Measurements from ENCODE around the gene FABP3.

FABP3 gene

DNA sequence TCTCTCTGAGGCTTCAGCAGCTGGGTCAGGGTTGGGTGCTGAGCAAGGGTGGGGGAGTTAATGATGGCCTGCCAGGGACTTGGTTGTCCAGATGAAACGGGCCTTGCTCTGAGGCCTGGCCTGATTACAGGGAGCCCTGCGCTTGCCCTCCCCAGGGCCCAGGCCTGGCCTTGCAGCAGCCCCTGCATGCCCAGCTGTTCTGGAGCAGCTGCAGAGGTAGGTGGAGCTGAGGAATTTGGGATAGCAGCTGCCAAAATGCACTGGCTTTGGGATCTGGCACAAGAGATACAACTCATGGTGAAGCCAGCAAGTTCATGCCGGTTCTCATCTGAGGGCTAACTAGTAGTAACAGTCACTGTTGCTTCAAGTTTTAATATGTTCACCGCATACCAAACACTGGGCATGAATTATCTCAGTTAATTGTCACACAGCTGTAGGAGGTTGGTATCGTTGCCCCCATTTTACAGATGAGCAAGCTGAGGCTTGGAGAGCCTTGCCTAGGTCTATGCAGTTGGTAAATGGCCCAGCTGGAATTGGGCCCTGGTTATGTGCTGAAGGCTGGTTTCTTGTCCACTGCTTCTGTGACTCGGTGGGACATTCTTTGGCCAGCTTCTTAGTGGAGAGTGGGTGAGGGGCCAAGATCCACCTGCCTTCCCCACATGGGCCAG is 32.8 kb upstream of the FABP3 start:
- ChIA-PET POLR2A (no interaction called here), CTCF (interaction anchor here (1.0 to 1.7 kb wide), 3 partner anchors 9 to 144 kb away, joined by 4 to 9 read pairs (median 5); no protein-coding TSS in a partner anchor)
- TF ChIP-seq ZFP37 (tag by site-specific recombination; IDR thresholded peaks at IDR 0.05) = no peak
- TF ChIP-seq ZFP3 (tag by site-specific recombination; IDR thresholded peaks at IDR 0.05; ENCODE audit: low read depth) = no peak
- TF ChIP-seq ZNF610 (tag by site-specific recombination; IDR thresholded peaks at IDR 0.05; ENCODE audit: borderline replicate concordance) = no peak
- no peak for TF ChIP-seq SETDB1 (IDR thresholded peaks at IDR 0.05; ENCODE audit: insufficient read length, low read length)
- TF ChIP-seq SP3 (tag by site-specific recombination; IDR thresholded peaks at IDR 0.05) = no peak
- TF ChIP-seq RBAK (tag by site-specific recombination; IDR thresholded peaks at IDR 0.05) = no peak
- no peak for TF ChIP-seq ZNF791 (tag by site-specific recombination; IDR thresholded peaks at IDR 0.05)
- TF ChIP-seq ZXDB (tag by site-specific recombination; IDR thresholded peaks at IDR 0.05) = no peak
- TF ChIP-seq, protein P1, sequence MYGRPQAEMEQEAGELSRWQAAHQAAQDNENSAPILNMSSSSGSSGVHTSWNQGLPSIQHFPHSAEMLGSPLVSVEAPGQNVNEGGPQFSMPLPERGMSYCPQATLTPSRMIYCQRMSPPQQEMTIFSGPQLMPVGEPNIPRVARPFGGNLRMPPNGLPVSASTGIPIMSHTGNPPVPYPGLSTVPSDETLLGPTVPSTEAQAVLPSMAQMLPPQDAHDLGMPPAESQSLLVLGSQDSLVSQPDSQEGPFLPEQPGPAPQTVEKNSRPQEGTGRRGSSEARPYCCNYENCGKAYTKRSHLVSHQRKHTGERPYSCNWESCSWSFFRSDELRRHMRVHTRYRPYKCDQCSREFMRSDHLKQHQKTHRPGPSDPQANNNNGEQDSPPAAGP (tag by site-specific recombination; IDR thresholded peaks at IDR 0.05) = no peak
- TF ChIP-seq ZNF146 (tag by site-specific recombination; IDR thresholded peaks at IDR 0.05) = no peak
- no peak for TF ChIP-seq GLIS2 (tag by site-specific recombination; IDR thresholded peaks at IDR 0.05)
- no peak for TF ChIP-seq ZNF837 (tag by site-specific recombination; IDR thresholded peaks at IDR 0.05)
- no peak for TF ChIP-seq ZNF184 (tag by site-specific recombination; IDR thresholded peaks at IDR 0.05)
- no peak for TF ChIP-seq ZNF174 (tag by site-specific recombination; IDR thresholded peaks at IDR 0.05)
- TF ChIP-seq, protein P2, sequence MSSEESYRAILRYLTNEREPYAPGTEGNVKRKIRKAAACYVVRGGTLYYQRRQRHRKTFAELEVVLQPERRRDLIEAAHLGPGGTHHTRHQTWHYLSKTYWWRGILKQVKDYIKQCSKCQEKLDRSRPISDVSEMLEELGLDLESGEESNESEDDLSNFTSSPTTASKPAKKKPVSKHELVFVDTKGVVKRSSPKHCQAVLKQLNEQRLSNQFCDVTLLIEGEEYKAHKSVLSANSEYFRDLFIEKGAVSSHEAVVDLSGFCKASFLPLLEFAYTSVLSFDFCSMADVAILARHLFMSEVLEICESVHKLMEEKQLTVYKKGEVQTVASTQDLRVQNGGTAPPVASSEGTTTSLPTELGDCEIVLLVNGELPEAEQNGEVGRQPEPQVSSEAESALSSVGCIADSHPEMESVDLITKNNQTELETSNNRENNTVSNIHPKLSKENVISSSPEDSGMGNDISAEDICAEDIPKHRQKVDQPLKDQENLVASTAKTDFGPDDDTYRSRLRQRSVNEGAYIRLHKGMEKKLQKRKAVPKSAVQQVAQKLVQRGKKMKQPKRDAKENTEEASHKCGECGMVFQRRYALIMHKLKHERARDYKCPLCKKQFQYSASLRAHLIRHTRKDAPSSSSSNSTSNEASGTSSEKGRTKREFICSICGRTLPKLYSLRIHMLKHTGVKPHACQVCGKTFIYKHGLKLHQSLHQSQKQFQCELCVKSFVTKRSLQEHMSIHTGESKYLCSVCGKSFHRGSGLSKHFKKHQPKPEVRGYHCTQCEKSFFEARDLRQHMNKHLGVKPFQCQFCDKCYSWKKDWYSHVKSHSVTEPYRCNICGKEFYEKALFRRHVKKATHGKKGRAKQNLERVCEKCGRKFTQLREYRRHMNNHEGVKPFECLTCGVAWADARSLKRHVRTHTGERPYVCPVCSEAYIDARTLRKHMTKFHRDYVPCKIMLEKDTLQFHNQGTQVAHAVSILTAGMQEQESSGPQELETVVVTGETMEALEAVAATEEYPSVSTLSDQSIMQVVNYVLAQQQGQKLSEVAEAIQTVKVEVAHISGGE (tag by site-specific recombination; conservative IDR thresholded peaks at IDR 0.05; ENCODE audit: low read depth) = no peak
- no peak for TF ChIP-seq ZNF138 (tag by site-specific recombination; IDR thresholded peaks at IDR 0.05; ENCODE audit: borderline replicate concordance)
- no peak for TF ChIP-seq GLIS1 (tag by site-specific recombination; IDR thresholded peaks at IDR 0.05)
- TF ChIP-seq KLF9 (tag by site-specific recombination; IDR thresholded peaks at IDR 0.05; ENCODE audit: low read depth) = no peak
- TF ChIP-seq OSR2 (tag by site-specific recombination; IDR thresholded peaks at IDR 0.05) = no peak
- TF ChIP-seq ZNF660 (tag by site-specific recombination; IDR thresholded peaks at IDR 0.05) = no peak
- Histone ChIP-seq H3K36me3 (ENCODE audit: control insufficient read depth in 2 of 2, insufficient read depth in 1 of 2, low read length in 2 of 2) (no peaks in the 10 kb centered on the region), H3K27ac (ENCODE audit: extremely low read depth, low read depth, low read length) (no peak overlapping the region), H3K4me3 (ENCODE audit: low read depth, low read length) (no peak overlapping the region), H3K4me1 (ENCODE audit: control insufficient read depth, insufficient read depth, low read length) (no peaks in the 10 kb centered on the region), H3K9me3 (ENCODE audit: control insufficient read depth, insufficient read depth, low read depth, low read length) (no peaks in the 10 kb centered on the region)

DNA sequence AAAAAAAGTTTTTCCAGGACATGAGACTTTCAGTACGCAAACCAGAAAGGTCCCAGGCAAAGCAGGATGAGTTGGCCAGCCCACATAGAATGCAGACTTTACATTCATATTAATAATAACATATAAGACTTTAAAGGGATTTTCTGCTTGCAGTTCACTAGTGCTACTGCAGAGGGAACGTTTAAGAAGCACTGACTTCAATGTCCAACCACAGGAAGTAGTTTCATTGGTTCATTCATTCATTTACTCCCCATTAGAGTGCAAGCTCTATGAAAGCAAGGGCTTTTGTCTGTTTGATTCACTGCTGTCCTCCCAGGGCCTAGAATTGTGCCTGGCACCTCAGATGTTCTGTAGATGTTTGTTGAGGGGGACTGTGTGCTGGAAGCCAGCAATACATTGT is 28.4 kb upstream of the FABP3 start:
- CTCF ChIA-PET = interaction anchor here (0.7 kb wide), 1 partner anchor 350 kb away, joined by 3 read pairs; no protein-coding TSS in a partner anchor
- TF ChIP-seq ZBTB20 (tag by site-specific recombination; IDR thresholded peaks at IDR 0.05) = no peak
- TF ChIP-seq ZNF112 (tag by site-specific recombination; IDR thresholded peaks at IDR 0.05) = no peak
- no peak for TF ChIP-seq ZFP41 (tag by site-specific recombination; IDR thresholded peaks at IDR 0.05; ENCODE audit: borderline replicate concordance)
- no peak for TF ChIP-seq ZNF223 (tag by site-specific recombination; IDR thresholded peaks at IDR 0.05)
- TF ChIP-seq ZNF701 (tag by site-specific recombination; IDR thresholded peaks at IDR 0.05) = no peak
- no peak for TF ChIP-seq KLF16 (tag by site-specific recombination; IDR thresholded peaks at IDR 0.05)
- TF ChIP-seq, protein P3, sequence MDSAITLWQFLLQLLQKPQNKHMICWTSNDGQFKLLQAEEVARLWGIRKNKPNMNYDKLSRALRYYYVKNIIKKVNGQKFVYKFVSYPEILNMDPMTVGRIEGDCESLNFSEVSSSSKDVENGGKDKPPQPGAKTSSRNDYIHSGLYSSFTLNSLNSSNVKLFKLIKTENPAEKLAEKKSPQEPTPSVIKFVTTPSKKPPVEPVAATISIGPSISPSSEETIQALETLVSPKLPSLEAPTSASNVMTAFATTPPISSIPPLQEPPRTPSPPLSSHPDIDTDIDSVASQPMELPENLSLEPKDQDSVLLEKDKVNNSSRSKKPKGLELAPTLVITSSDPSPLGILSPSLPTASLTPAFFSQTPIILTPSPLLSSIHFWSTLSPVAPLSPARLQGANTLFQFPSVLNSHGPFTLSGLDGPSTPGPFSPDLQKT (IDR thresholded peaks at IDR 0.05; ENCODE audit: borderline replicate concordance, low read depth, low read length) = no peak
- no peak for TF ChIP-seq SP2 (tag by site-specific recombination; IDR thresholded peaks at IDR 0.05)
- no peak for TF ChIP-seq ZNF433 (tag by site-specific recombination; IDR thresholded peaks at IDR 0.05; ENCODE audit: low read depth)
- TF ChIP-seq ZNF133 (tag by site-specific recombination; IDR thresholded peaks at IDR 0.05) = no peak
- Histone ChIP-seq H3K4me3 (ENCODE audit: low read depth, low read length) (no peak overlapping the region), H3K9me3 (ENCODE audit: control insufficient read depth, insufficient read depth, low read depth, low read length) (no peaks in the 10 kb centered on the region), H3K36me3 (ENCODE audit: control insufficient read depth in 2 of 2, insufficient read depth in 1 of 2, low read length in 2 of 2) (no peaks in the 10 kb centered on the region), H3K4me1 (ENCODE audit: control insufficient read depth, insufficient read depth, low read length) (no peaks in the 10 kb centered on the region), H3K27ac (ENCODE audit: extremely low read depth, low read depth, low read length) (no peak overlapping the region)
- POLR2A ChIA-PET = no interaction called here

Measured in HEK293 (cell line).